GM12878 (cell line): ENCODE results near the gene L3MBTL1. TPM values are rescaled to one million over a fixed set of nuclear protein-coding genes. Genes with fewer than 3 reads are reported as not detected.
A peak's percentile ranks its signal among the peaks of the same experiment; 100 is the strongest.

Experiments
- ATAC-seq: fragments of 200-7000 bp; cut with Tn5 transposase; 3 replicates; pipeline ENCODE4 v1.9.1; 2020; ENCODE audit warnings: mild to moderate bottlenecking, moderate library complexity
- BruUV-seq: library from RNA; stranded (reverse); fragments of 400-500 nt; replicated peaks from 2 replicates; lab custom pipeline; 2021; lab: Mats Ljungman, UMichigan
- CTCF ChIA-PET: fragments of 300-600 bp; sonication (Branson Sonifier 250); formaldehyde crosslinking; extraction: SDS; loops from one replicate; lab custom pipeline; 2021; ENCODE audit warnings: inconsistent platforms; lab: Yijun Ruan, JAX
- POLR2A ChIA-PET: fragments of 350-600 bp; formaldehyde crosslinking; extraction: SDS; loops from one replicate; lab custom pipeline; 2021; ENCODE audit warnings: inconsistent platforms; lab: Charles Lee
- RAD21 ChIA-PET: fragments of 300-600 bp; sonication (Branson Sonifier 250); formaldehyde crosslinking; loops from one replicate; lab custom pipeline; 2023; ENCODE audit warnings: antibody characterized with exemption; ENCODE audit not compliant: unreplicated experiment; lab: Charles Lee
- SMC1A ChIA-PET: fragments of 300-600 bp; sonication (Branson Sonifier 250); formaldehyde crosslinking; loops from one replicate; lab custom pipeline; 2023; ENCODE audit not compliant: unreplicated experiment, uncharacterized antibody; lab: Charles Lee
- DNase-seq: peaks from one replicate; pipeline ENCODE4 v3.0.0-alpha.2; 2011; ENCODE audit warnings: low read depth, low spot score
- FAIRE-seq: peaks from 3 replicates; lab custom pipeline; 2011; peaks lifted over from hg19 to GRCh38; lab: Jason Lieb, UNC
- H2AFZ ChIP-seq: 2 replicates; pipeline ENCODE4 v1.6.0; 2011; ENCODE audit warnings: low read depth, low read length, control low read depth; ENCODE audit not compliant: control insufficient read depth
- H3K27ac ChIP-seq: 2 replicates; pipeline ENCODE4 v1.5.1; 2011; ENCODE audit warnings: control low read depth; ENCODE audit not compliant: control insufficient read depth, insufficient read depth
- H3K27me3 ChIP-seq, 2 experiments: replicated peaks in 1 of 2; 2 replicates each; pipeline versions ENCODE4 v1.6.0 to v1.6.1; 2011; ENCODE audit warnings: low read length in 1 of 2; ENCODE audit not compliant: control insufficient read depth in 2 of 2, insufficient read depth in 2 of 2
- H3K36me3 ChIP-seq, 2 experiments: 2 replicates each; pipeline ENCODE4 v1.5.1; 2011; ENCODE audit warnings: low read length in 1 of 2; ENCODE audit not compliant: control insufficient read depth in 2 of 2, insufficient read depth in 2 of 2
- H3K4me1 ChIP-seq: 2 replicates; pipeline ENCODE4 v1.6.1; 2011; ENCODE audit warnings: mild to moderate bottlenecking, low read length, moderate library complexity, mixed read lengths; ENCODE audit not compliant: control insufficient read depth, insufficient read depth
- H3K4me2 ChIP-seq: 2 replicates; pipeline ENCODE4 v1.6.0; 2011; ENCODE audit warnings: control low read depth; ENCODE audit not compliant: control insufficient read depth, insufficient read depth
- H3K4me3 ChIP-seq: fragments of 200-600 bp; sonication (generic); 2 replicates; pipeline ENCODE4 v1.5.1; 2016
- H3K79me2 ChIP-seq: 2 replicates; pipeline ENCODE4 v1.6.0; 2011; ENCODE audit warnings: low read length; ENCODE audit not compliant: control insufficient read depth, insufficient read depth
- H3K9ac ChIP-seq: 2 replicates; pipeline ENCODE4 v1.8.0; 2011; ENCODE audit warnings: low read length, control low read depth, mixed read lengths; ENCODE audit not compliant: control insufficient read depth, insufficient read depth
- H3K9me3 ChIP-seq: replicated peaks from 3 replicates; pipeline ENCODE4 v1.5.1; 2011; ENCODE audit warnings: mild to moderate bottlenecking, low read length; ENCODE audit not compliant: control insufficient read depth, insufficient read depth
- H4K20me1 ChIP-seq: 2 replicates; pipeline ENCODE4 v1.6.0; 2011; ENCODE audit not compliant: control insufficient read depth, insufficient read depth
- ATF7 ChIP-seq: fragments of 450-650 bp; IDR thresholded peaks from 2 replicates; pipeline ENCODE4 v1.6.1; 2016; ENCODE audit warnings: low read depth, mild to moderate bottlenecking
- BRCA1 ChIP-seq: IDR thresholded peaks from 2 replicates; pipeline ENCODE4 v1.6.1; 2011; ENCODE audit warnings: low read depth, low read length, improper control_type of control experiment
- CBFB ChIP-seq: IDR thresholded peaks from 2 replicates; pipeline ENCODE4 v1.6.1; 2016; ENCODE audit warnings: antibody characterized with exemption, low read depth
- CBX5 ChIP-seq: sonication (generic); IDR thresholded peaks from 2 replicates; pipeline ENCODE4 v1.6.1; 2016; ENCODE audit warnings: low read depth, moderate library complexity, mild to moderate bottlenecking, inconsistent platforms
- ESRRA ChIP-seq: IDR thresholded peaks from 2 replicates; pipeline ENCODE4 v1.6.1; 2012; ENCODE audit warnings: mild to moderate bottlenecking, low read length, improper control_type of control experiment
- HCFC1 ChIP-seq: fragments of 150-350 bp; IDR thresholded peaks from 2 replicates; pipeline ENCODE4 v1.6.1; 2014; ENCODE audit warnings: low read length
- HDAC6 ChIP-seq: fragments of 200-600 bp; sonication (generic); IDR thresholded peaks from one replicate; pipeline ENCODE4 v1.8.0; 2017; ENCODE audit warnings: antibody characterized with exemption; ENCODE audit not compliant: unreplicated experiment
- HDGF ChIP-seq: fragments of 450-650 bp; IDR thresholded peaks from 2 replicates; pipeline ENCODE4 v1.6.1; 2016; ENCODE audit warnings: antibody characterized with exemption
- NR2C1 ChIP-seq: fragments of 450-650 bp; IDR thresholded peaks from 2 replicates; pipeline ENCODE4 v1.6.1; 2017; ENCODE audit warnings: antibody characterized with exemption, mild to moderate bottlenecking, moderate library complexity
- POU2F2 ChIP-seq: IDR thresholded peaks from 3 replicates; pipeline ENCODE4 v1.6.1; 2011; ENCODE audit warnings: low read depth, mild to moderate bottlenecking, low read length, borderline replicate concordance
- RAD51 ChIP-seq: fragments of 450-650 bp; IDR thresholded peaks from 2 replicates; pipeline ENCODE4 v1.6.1; 2016; ENCODE audit warnings: moderate library complexity, mild to moderate bottlenecking, inconsistent platforms
- WGBS: methylation state at CpG from one replicate; pipeline ENCODE4 v1.1.6; 2016; ENCODE audit warnings: low lambda C conversion rate; ENCODE audit not compliant: insufficient replicate concordance, insufficient coverage; ENCODE audit errors: missing lambda C conversion rate; 5-methylcytosine and 5-hydroxymethylcytosine counted together
- in situ Hi-C: fragments of 300-500 bp; cut with MboI; formaldehyde crosslinking; loops from 9 replicates; pipeline ENCODE4 v1.14.3; 2018; ENCODE audit warnings: mixed read lengths
- intact Hi-C: fragments of 100-400 bp; cut with micrococcal nuclease; formaldehyde crosslinking; loops from one replicate; pipeline ENCODE4 v1.14.2; 2022; ENCODE audit not compliant: unreplicated experiment
- polyA plus RNA-seq, 11 experiments: library from polyadenylated mRNA; depleted of rRNA in 4 of 11; unstranded in 6 of 11; stranded (reverse) in 5 of 11; fragments of >200 nt; fragmentation: Nextera tagmentation in 4 of 11; fragmentation: Illumina TruSeq in 1 of 11; extraction: Ambion mirVana in 4 of 11; extraction: Trizol in 1 of 11; gene quantifications; 1 replicate in 1 of 11; 2 replicates in 10 of 11; pipeline versions ENCODE4 v1.2.1 to v1.2.3, GENCODE V29; 2011 to 2016; ENCODE audit warnings: inconsistent platforms in 2 of 11, missing spikeins in 2 of 11, low read depth in 1 of 11
- total RNA-seq, 4 experiments: library from RNA; depleted of rRNA in 3 of 4; stranded (reverse); fragments of >200 nt in 3 of 4; fragmentation: Illumina TruSeq in 1 of 4; extraction: Trizol in 1 of 4; gene quantifications; 2 replicates each; pipeline versions ENCODE4 v1.2.1 to v1.2.3, GENCODE V29; 2013 to 2021
- TF ChIP-seq, protein P1 (sequence below): fragments of 450-650 bp; formaldehyde crosslinking; IDR thresholded peaks from 2 replicates; pipeline ENCODE4 v1.4.0; 2020; ENCODE audit warnings: mild to moderate bottlenecking, moderate library complexity

L3MBTL1 gene
- total and polyA plus RNA-seq, 10 of the 15 experiments (the other 5 are each of a cell fraction or from before 2014, with no cell fraction given), result 0.56 to 6.6 (median 3.9) TPM

DNA sequence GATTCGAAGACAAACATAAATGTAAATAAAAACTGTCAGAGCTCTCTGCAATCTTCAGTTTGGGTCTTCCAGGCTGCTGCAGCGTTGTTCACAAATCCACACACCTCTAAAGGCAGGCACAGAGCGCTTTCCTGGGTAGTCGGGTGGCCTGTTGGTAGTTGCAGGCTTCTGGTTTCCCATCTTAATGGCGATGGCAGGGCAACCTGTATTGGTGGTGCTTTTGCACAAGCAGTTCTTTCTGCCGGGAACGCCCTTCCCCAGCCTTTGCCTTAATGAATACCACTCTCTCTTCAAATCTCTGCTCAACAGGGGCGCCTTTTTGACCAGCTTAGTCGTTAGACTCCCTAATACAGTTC lies 82.5 kb downstream of the L3MBTL1 start:
- ATAC-seq (peak; percentile 34), FAIRE-seq (peak; percentile 27), DNase-seq (no peak)
- in situ Hi-C loops, result no loop called here
- SMC1A ChIA-PET, result interaction anchor here (1.1 to 1.3 kb wide), 2 partner anchors 52 to 490 kb away, joined by 3 to 5 read pairs; no protein-coding TSS in a partner anchor
- Histone ChIP-seq H3K4me3 (peak overlapping the region; percentile 84), H3K79me2 (no peaks in the 10 kb centered on the region), H4K20me1 (no peaks in the 10 kb centered on the region), H3K4me2 (peak overlapping the region; percentile 93), H2AFZ (peak overlapping the region; percentile 99), H3K9me3 (no peaks in the 10 kb centered on the region), H3K27ac (peak overlapping the region; percentile 92), H3K27me3 (no peaks in the 10 kb centered on the region), H3K9ac (peak overlapping the region; percentile 85), H3K36me3 (no peaks in the 10 kb centered on the region)
- TSS peak; percentile 95 for BruUV-seq
- POLR2A ChIA-PET, result interaction anchor here (0.8 to 1.3 kb wide), 2 partner anchors 132 to 1300 kb away, joined by 3 read pairs; no protein-coding TSS in a partner anchor
- RAD21 ChIA-PET, result interaction anchor here (0.9 to 1.2 kb wide), 2 partner anchors 91 to 99 kb away, joined by 3 to 5 read pairs; no protein-coding TSS in a partner anchor
- CTCF ChIA-PET, result interaction anchor here (1.2 kb wide), 1 partner anchor 141 kb away, joined by 3 read pairs; no protein-coding TSS in a partner anchor
- 19% methylated on average over 9 of the region's 9 CpGs for WGBS
- TF ChIP-seq CBFB, result no peak
- no peak for TF ChIP-seq HCFC1
- TF ChIP-seq, protein P1, sequence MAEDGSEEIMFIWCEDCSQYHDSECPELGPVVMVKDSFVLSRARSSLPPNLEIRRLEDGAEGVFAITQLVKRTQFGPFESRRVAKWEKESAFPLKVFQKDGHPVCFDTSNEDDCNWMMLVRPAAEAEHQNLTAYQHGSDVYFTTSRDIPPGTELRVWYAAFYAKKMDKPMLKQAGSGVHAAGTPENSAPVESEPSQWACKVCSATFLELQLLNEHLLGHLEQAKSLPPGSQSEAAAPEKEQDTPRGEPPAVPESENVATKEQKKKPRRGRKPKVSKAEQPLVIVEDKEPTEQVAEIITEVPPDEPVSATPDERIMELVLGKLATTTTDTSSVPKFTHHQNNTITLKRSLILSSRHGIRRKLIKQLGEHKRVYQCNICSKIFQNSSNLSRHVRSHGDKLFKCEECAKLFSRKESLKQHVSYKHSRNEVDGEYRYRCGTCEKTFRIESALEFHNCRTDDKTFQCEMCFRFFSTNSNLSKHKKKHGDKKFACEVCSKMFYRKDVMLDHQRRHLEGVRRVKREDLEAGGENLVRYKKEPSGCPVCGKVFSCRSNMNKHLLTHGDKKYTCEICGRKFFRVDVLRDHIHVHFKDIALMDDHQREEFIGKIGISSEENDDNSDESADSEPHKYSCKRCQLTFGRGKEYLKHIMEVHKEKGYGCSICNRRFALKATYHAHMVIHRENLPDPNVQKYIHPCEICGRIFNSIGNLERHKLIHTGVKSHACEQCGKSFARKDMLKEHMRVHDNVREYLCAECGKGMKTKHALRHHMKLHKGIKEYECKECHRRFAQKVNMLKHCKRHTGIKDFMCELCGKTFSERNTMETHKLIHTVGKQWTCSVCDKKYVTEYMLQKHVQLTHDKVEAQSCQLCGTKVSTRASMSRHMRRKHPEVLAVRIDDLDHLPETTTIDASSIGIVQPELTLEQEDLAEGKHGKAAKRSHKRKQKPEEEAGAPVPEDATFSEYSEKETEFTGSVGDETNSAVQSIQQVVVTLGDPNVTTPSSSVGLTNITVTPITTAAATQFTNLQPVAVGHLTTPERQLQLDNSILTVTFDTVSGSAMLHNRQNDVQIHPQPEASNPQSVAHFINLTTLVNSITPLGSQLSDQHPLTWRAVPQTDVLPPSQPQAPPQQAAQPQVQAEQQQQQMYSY, result no peak
- no peak for TF ChIP-seq POU2F2
- TF ChIP-seq NR2C1, result no peak
- no peak for TF ChIP-seq RAD51
- no peak for TF ChIP-seq HDGF
- TF ChIP-seq ESRRA, result no peak
- TF ChIP-seq BRCA1, result no peak
- TF ChIP-seq HDAC6, result no peak
- TF ChIP-seq ATF7, result no peak
- TF ChIP-seq CBX5, result no peak
- TF ChIP-seq, all 136 proteins: peak for 0
- intact Hi-C loops, result no loop called here
- peaks cover 5% of the 10 kb centered on the region; the same call in 1 of the 2 replicates for H3K4me1 ChIP-seq
